GM10266 (cell line): ENCODE measurements around the gene ZDHHC18.

ENCODE experiments used
- DNase-seq: peaks from one replicate; pipeline ENCODE4 v3.0.0; 2012; ENCODE audit errors: extremely low spot score
- CTCF ChIP-seq: IDR thresholded peaks from 2 replicates; pipeline ENCODE4 v1.5.1; 2012; ENCODE audit warnings: mild to moderate bottlenecking, low read depth; ENCODE audit not compliant: control insufficient read depth, insufficient read depth; ENCODE audit errors: missing control alignments

ZDHHC18 gene

GRCh38 chr1:26814377-26814776 is 12.1 kb upstream of the ZDHHC18 start:
- no peak for TF ChIP-seq CTCF
- no peak for DNase-seq

GRCh38 chr1:26814893-26815292 is 11.6 kb upstream of the ZDHHC18 start:
- TF ChIP-seq CTCF: no peak
- no peak for DNase-seq

- peak; percentile 86 for DNase-seq
- peak; percentile 50 for TF ChIP-seq CTCF
Measured at GRCh38 chr1:26820784-26821269, 5.7 kb upstream of the ZDHHC18 start.

GRCh38 chr1:26822737-26823395 is 3.6 kb upstream of the ZDHHC18 start:
- no peak for DNase-seq
- no peak for TF ChIP-seq CTCF

- DNase-seq: no peak
- TF ChIP-seq CTCF: no peak
Measured at GRCh38 chr1:26824731-26825130, 1.8 kb upstream of the ZDHHC18 start.

GRCh38 chr1:26827106-26827604 is 667 bp downstream of the ZDHHC18 start:
- no peak for TF ChIP-seq CTCF
- no peak for DNase-seq

GRCh38 chr1:26827663-26828062 is 1.2 kb downstream of the ZDHHC18 start:
- no peak for TF ChIP-seq CTCF
- DNase-seq: no peak
